Measurements from ENCODE around the gene P2RX2.

Gene P2RX2

DNA sequence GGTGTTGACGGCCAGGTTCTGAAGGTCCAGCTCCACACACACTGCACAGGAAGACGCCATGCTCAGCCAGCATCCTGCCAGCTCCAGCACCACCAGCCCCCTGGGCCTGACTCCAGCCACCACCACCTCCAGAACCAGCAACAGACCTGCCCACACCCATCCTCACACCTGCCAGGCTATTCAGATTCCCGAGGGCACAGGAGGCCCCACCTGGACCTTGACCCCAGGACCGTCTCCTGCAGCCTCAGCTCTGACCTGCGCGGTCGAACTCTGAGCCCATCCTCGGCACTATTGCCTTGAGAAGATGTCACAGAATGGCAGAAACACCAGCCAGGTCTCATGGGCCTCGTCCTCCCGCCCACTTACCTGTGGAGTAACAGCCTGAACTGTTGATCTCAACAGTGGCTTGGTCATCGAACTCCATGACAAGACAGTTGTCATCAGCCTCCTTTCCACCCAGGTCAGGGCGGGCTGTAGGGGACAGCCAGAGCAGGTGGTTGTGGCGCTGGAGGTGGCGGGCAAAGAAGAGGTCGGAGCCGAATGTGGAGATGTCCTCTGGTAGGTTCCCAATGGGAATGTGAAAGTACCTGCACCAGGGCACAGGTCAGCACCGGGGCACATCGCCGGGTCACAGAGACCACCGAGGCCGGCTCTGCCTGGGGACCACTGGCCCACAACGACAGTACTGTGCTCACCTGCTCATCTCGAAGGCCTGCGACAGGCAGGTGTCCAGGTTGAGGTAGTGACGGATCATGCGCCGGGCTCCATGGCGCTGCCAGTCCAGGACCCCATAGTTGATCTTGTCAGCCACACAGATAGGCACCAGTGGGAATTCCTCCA lies 23.5 kb downstream of the P2RX2 start:
- no peak for DNase-seq

DNA sequence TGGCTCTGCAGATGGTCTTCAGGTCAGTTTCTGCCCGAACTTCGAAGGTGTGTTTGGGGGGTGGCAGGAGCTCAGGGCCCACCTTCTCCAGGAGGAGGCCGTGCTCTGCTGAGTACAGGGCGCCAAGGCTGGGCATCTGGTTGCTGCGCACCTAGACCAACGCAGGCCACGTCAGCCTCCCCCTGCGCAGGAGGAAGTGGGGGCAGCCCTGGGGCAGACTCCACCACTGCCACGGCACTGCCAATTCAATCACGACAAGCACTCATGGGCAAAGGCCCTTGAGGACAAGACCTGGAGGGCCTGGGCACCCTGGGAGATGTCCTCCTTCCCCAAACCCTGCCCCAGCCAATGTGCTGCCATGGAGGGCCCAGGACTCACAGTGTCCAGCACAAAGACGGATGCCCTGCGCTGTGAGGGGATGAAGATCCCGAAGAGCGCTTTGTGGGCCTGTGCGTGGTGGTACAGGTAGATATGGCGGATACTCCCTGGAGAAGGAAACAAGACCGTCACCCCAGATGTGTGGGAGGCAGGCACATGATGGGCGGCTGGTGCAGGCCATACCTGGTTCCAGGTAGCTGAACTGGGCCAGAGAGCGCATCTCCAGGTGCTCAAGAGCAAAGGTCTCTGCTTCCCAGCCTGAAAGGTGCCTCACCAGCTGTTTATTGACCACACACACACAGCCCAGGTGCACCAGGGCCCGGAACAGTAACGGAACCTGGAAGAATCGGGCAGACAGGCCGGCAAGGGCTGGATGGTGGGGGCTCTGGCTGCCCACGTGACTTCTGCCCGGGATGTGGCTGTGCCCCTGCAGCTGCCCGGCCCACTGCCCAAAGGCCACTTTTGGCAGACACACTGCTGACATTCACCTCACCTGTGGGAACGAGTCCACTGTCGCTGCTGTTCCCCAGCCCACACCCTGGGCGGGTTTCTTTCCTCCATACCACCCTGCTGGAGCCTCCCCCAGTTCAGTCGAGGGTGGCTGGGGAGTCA lies 24.6 kb downstream of the P2RX2 start:
- DNase-seq = no peak

- DNase-seq = no peak
Observed at GRCh38 chr12:132646850-132647249, 28.3 kb downstream of the P2RX2 start.

- no peak for DNase-seq
Observed at GRCh38 chr12:132647858-132648257, 29.3 kb downstream of the P2RX2 start.

- DNase-seq = no peak
Observed at GRCh38 chr12:132648616-132649225, 30.1 kb downstream of the P2RX2 start.

DNA sequence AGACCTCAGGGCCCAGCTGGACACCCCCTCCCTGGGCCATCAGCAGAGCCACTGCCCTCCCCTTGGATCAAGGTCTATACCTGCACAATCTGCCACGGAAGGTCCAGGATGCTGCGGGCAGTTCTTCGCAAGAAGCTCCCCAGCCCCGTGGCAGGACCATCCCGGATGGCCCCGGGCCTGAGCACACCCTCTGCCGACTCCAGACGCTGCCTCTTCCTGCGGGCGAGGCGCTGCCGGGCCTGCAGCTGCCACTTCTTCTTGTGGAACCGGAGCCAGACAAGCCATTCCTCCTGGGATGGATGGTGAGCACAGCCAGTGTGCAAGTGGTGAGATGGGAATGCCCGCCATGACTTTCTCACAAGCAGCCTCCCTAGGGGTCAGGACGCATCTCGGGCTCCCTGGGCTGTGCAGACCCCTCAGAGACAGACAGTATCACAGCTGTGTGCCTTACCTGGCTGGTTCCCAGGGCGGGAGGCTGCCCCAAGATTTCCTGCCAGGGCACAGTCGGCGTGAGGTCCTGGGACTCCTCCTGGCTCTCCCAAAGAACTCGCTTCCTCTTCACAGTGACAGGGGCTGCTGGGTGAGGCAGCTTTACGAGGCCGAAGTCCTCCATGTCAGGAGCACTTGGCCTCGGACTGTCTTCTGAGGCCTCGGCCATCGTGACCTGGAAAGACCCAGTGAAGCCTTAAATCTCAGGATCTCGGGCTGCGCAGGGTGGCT lies 30.8 kb downstream of the P2RX2 start:
- no peak for DNase-seq

DNA sequence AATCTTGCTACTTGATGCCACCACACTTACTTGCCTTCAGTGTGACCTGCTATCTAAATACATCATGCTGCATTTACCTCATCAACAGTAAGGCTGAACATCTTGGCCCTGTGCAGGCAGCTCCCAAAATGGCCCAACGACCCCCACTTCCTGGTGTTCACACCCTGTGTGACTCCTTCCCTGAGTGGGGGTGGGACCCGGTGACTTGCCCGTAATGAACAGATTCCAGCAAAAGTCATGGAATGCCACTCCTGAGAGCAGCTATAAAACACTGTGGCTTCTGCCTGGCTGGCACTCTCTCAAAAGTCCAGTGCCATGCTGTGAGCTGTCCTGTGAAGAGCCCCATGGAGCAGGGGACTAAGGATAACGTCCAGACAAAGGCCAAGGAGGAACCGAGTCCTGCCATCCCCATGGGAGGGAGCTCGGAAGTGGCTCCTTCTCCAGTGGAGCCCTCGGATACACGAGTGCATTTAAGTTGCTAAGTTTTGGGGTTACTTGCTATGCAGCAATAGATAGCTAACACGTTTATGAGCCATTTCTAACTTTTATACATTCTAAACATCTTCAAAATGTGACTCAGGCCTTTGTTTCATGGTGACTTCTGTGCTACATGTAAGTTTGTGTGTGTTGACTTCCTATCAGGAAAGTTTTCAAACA lies 33.0 kb downstream of the P2RX2 start:
- DNase-seq = no peak

DNA sequence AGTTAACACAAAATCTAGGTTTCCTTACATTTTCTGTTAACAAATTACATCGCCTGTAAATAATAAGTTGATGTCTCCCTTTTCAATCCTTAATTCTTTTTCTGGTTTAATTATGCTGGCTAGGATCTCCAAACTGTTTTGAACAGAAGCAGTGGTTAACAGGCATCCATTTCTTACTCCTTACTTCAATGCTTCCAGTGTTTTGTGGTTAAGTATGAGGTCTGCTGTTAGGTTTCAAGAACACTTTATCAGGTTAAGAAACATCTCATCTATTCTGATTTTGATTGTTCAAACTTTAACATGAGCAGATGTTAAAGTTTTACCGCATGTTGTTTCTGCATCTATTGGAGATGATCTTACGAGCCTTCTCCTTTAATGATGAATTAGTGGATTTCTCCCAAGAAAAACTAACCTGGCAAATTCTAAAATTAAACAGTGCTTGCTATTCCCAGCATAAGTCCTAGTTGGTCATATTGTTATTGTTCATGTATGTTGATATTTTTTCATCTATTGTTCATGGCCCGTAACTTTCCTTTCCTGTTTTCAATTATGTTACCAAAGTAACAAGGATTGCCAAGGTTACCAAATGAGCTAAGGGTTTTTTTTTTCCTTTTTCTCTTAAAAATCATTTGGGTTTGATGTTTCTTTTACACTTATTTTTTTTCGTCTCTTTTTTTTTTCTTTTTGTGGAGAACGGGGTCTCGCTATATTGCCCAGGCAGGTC lies 35.2 kb downstream of the P2RX2 start:
- no peak for DNase-seq

DNA sequence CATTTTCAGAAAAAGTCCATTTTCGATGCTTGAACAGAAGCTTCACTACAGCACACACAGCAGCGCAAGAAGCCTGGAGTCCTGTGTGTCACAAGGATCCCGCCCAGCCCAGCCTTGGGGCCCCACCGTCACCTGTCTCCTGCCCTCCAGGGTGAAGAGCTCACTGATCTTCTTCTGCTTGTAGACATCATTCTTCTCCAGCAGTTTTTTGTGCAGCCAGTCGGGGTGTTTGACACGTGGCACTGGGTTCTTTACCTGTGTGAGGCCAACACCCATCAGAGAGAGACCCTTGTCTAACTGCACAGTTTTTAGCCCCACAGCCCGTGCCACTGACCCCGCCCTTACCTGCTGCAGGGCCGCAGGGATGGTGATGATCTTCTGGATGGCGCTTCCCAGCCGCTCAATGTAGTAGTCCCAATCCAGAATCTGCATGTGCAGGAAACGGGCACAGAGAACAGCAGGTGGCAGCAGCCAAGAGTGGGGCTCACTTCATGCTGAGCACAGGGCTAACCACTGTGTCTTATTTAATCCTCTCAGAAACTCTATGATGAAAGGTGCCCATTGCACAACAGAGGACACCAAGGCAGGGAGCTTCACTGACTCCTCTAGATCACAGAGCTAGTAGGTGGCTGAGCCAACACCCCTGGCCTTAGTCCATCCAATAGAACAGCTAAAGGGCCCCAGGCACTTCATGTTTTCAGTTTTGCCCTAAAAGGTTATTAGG lies 38.6 kb downstream of the P2RX2 start:
- DNase-seq = no peak

- DNase-seq = no peak
Observed at GRCh38 chr12:132658149-132658894, 39.7 kb downstream of the P2RX2 start.

DNA sequence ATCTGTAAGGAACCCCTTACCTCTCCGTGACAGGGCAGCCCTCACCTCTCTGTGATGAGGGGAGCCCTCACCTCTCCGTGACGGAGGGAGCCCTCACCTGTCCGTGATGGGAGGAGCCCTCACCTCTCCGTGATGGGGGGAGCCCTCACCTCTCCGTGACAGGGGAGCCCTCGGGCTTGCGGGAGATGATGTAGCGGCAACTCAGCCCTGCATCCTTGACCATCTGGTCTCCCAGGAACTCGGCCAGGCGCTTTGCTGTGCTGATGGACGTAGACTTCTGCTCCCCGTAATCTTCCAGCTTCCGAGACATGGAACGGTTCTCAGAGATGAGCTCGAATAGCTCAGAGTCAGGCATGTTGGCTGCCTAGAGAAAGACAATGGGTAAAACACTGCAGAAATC lies 40.6 kb downstream of the P2RX2 start:
- DNase-seq = no peak

- DNase-seq = no peak
Observed at GRCh38 chr12:132660052-132660451, 41.5 kb downstream of the P2RX2 start.

- DNase-seq = no peak
Observed at GRCh38 chr12:132660996-132661395, 42.4 kb downstream of the P2RX2 start.

DNA sequence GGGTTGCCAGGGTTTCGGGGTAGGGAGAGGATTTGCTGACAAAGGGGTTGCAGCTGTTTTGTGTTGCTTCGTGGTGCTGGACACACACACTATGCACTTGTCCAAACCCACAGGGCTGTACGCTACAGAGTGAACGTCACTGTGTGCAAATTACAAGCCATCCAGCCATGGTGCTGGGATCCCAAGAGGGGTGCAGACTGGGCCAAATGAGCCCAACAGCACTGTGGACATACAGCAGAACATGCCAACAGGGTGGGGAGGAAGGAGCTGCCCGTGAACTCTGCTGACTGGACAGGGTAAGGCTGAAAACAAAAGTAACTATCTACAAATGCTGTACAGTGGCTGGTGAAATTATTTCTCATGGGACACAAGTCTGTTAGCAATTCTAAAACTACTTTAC lies 43.4 kb downstream of the P2RX2 start:
- no peak for DNase-seq

- DNase-seq = no peak
Observed at GRCh38 chr12:132662901-132663755, 44.6 kb downstream of the P2RX2 start.

DNA sequence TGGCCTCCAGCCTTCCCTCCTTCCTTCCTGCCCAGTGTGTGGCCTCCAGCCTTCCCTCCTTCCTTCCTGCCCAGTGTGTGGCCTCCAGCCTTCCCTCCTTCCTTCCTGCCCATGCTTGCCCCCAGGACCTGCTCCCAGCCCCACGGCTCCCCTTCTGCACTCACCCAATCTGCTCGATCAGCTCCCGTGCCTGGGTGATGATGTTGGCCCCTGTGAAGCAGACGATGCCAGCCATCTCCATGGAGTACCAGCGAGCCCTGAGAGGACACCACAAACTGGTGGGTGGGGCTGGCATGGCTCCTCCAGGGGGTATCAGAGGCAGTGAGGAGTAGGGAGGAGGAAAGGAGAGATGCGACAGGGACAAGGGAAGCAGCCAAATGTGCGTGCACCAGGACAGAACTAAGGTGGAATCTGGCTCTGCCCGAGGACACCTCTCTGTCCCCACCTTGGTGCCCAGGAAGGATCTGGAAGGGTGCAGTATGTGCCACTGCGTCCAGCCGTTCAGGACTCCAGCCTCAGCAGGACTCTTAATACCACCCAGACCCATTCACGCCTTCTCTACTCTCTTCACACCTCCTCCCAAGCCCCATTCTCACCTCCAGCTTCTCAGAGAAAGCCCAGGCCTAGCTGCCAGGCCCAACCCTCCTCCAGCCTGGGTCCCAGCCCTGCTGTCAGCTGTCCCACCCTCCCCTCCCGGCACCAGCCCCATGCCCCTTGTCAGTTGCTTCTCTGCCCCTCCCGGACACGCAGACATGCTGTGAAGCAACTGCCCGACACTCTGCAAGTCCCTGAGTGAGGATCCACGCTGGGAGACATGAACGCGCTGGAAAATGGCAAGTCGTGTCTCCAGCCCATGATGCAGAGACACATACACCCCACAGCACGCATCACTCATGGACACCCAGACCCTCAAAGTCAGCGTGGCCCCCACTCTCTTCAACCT lies 45.9 kb downstream of the P2RX2 start:
- DNase-seq = no peak

DNA sequence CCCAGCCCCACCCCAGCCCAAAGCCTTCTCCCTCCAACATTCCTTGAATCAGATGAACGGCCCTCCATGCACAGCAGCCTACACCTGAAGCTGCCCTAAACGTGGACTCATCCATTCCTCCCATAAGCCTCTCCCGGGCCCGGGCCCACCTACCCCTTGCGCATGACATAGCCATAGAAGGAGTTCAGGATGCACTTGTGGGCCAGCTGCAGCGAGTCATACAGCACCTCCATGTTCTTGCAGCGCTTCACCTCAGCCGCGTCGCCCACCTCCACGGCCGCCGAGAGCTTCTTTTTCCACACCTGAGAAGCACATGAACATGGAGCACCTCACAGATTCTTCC lies 46.5 kb downstream of the P2RX2 start:
- DNase-seq = no peak

GRCh38 chr12:132665794-132666193 lies 47.2 kb downstream of the P2RX2 start:
- DNase-seq = no peak
